ENCODE data around the gene RPIA.

DNA sequence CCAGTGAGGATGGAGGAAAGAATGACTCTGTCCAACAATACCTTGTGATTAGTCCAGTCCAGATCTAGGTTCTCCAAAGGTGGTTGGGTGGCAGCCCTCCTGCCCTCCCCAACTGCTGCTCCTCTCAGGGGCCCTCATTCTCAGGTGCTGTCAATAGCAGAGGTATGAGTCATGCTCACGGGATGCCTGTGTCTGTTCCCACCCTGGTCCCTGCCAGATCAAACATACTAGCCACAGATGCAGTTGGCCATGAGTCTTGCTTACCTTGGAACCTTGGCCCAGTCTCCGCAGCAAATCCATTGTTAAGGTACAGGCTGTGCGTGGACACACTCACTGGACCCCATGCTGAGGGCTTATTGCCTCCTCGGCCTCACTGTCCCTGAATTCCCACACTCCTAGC, 24.9 kb upstream of the RPIA start:
- no peak for TF ChIP-seq EZH2 (IDR thresholded peaks at IDR 0.05; ENCODE audit: low read length, missing control alignments)
- TF ChIP-seq, protein P1, sequence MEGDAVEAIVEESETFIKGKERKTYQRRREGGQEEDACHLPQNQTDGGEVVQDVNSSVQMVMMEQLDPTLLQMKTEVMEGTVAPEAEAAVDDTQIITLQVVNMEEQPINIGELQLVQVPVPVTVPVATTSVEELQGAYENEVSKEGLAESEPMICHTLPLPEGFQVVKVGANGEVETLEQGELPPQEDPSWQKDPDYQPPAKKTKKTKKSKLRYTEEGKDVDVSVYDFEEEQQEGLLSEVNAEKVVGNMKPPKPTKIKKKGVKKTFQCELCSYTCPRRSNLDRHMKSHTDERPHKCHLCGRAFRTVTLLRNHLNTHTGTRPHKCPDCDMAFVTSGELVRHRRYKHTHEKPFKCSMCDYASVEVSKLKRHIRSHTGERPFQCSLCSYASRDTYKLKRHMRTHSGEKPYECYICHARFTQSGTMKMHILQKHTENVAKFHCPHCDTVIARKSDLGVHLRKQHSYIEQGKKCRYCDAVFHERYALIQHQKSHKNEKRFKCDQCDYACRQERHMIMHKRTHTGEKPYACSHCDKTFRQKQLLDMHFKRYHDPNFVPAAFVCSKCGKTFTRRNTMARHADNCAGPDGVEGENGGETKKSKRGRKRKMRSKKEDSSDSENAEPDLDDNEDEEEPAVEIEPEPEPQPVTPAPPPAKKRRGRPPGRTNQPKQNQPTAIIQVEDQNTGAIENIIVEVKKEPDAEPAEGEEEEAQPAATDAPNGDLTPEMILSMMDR (conservative IDR thresholded peaks at IDR 0.05 in 1 of 2, IDR thresholded peaks at IDR 0.05 in 1 of 2; ENCODE audit: low read depth in 1 of 2, low read length in 2 of 2), result no peak
